Pulmonary artery endothelial cell (primary cell): Measurements from ENCODE around the gene HLA-E. TPM values are rescaled to one million over a fixed set of nuclear protein-coding genes. Genes with fewer than 3 reads are reported as not detected.
"Not testable (repeated sequence)": the region's sequence is repeated elsewhere in the genome, so short reads cannot be mapped to it uniquely, and the experiment has no call there.

ENCODE experiments used
- DNase-seq: peaks from one replicate; pipeline ENCODE4 v3.0.0-alpha.2; 2011; ENCODE audit warnings: low read depth, low spot score
- total RNA-seq: library from RNA; depleted of rRNA; stranded (reverse); fragments of >200 nt; gene quantifications from 2 replicates; pipeline ENCODE4 v1.2.3, GENCODE V29; 2014

Gene HLA-E
- 524 and 663 TPM in 2 replicates for total RNA-seq

- peak; percentile 99 for DNase-seq
These were observed at the start of gene HLA-E for GRCh38 chr6:30489081-30490025. HLA-E (plus strand) TSS chr6:30489509; CDS start chr6:30489532, 23 bp downstream.

DNA sequence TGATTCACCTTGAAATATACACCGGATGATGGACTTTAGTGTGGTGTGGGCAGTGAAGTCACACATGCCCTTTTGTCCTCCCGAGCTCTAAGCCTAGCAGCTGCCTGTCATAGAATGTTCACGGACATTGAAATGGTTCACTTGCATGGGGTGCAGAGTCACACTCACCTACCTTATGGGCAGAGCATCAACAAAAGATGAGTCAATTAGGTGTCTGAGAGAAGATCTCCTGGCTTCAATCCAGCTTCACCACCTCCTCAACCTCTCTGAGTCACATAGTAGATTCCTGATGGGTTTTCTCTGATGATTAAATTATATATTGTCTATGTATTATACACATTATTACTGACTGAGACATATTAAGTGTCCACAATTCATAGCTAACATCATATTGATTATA, 48.1 kb upstream of the HLA-E start:
- DNase-seq, result no peak

DNA sequence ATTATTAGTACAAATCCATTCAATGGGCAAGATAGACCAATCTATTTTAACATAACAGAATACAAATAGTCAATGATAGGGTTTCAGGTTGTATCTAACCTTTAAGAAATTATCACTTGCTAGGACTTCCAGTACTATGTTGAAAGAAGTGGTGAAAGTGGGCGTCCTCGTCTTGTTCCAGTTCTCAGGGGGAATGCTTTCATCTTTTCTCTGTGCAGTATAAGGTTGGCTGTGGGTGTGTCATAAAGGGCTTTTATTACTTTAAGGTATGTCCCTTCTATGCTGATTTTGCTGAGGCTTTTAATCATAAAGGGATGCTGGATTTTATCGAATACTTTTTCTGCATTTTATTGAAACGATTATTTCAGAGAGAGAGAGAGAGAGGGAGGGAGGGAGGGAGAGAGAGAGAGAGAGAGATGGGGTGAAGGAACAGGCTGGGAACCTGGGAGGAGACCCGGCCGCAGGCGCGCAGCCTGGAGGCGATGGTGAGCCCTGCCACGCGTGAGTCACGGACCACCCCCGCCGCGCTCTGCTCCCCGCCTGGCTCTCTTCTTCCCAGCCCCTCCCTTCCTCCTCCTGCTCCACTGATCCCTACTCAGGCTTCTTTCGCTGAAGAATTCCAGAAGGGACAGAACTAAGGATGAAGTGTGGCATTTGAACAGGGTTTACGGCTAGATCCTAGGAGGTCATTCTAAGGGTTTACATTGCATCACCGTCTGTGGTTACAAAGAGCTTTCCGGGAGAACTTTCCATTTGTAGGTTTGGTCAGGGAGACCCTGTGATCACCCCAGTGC, 45.5 kb upstream of the HLA-E start:
- DNase-seq, result no peak

DNA sequence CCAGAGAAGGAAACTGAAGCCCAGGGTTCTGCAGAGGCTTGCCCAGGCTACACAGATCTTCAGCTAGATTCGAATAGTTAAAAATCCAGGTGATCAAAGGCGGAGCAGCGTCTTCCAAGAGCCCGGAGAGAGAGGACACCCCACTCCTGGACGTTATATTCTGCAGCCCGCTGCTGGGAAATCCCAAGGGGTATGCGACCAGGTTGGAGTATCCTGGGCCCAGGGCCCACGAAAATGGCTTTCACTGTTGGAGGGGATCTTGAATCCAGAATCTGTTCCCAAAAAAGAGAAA, 44.9 kb upstream of the HLA-E start:
- no peak for DNase-seq

GRCh38 chr6:30446259-30446658, 43.0 kb upstream of the HLA-E start:
- no peak for DNase-seq

GRCh38 chr6:30447237-30447636, 42.1 kb upstream of the HLA-E start:
- DNase-seq, result no peak

DNA sequence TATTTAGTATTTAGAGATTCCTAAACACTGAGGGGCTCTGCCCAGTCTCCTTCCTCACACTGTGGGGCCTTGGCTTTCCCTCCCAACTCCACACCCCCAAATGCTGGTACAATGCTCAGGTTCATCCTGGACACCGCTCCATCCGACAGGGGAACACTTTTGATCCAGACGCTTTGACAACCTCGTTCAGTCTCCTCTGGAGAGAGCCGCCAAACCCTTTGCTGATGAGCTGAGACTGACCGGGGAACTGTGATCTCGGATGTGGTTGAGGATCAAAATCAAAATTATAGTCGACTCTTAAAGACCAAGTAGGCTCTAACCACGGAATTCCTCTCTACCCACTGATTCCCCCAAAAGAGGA, 38.8 kb upstream of the HLA-E start:
- DNase-seq, result no peak

DNA sequence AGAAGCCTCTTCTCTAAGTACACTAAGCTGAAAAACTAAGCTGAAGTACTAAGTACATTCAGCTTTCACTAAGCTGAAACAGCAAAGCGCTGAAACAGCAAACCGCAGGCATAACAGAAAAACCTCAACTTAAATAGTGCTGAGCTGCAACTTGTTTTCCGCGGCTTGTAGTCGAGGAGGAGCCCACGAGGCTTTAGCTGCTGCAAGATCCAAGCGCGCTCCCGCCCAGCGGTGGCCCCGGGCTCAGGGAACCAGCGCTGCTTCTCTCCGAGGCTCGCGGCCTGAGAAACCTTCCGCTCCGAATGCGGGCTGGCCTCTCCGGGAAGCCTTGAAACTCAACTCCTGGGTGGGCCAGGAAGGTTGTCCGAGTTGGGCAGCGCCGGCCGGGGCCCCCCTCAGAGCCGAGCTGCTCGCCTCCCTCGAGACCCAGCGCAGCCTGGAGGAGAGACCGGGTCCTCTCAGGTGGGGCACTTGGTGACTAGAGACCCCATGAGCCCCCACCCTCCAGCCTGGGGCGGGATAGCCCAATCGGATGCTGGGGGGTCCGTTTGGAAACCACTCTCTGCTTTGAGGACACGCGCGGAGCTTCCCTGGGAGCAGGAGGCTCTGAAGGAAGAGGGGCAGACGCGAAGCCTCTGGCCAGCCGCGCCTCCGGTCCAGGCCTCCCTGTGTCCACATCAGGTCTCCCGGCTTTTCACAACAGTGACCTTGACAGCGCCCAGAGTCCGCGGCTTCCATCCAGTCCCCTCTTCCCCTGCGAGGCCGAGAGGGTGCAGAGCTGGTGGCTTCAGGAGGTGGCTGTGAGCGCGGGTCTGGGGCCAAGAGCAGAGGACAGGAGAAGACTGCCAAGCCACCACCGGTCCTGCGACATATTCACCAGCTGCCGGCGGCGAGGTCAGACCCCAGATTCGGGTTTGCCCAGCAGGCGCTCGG, 38.1 kb upstream of the HLA-E start:
- DNase-seq, result no peak

- no peak for DNase-seq
These were observed 36.4 kb upstream of the HLA-E start for GRCh38 chr6:30452736-30453507.

DNA sequence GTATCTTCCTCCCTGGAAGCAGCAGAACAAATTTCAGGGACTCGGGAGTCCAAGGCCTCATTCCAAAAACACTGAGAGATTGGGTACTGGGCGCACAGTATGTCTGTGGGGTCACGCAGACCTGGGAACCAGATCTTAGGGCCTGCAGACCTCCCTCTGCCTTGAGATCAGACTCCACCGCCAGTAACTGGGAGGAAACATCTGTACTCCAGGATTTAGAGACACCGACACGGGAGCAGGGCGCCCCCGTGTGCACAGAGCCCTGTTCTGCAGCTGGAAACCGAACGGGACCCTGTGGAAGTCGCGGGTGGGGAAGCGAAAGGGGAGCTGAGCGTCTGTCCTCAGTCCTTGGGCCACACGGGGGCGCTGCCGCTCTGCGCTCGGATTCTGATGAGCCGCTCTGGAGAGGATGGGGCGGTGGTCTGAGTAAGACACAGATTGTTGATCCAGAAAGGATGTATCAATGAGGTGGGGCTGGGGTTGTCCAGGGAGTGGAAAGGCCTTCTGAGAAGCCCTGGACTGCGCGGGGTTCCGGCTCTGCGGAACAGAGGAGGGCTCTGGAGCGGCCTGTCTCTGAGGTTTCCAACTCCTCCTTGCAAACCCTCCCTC, 35.7 kb upstream of the HLA-E start:
- DNase-seq, result peak; percentile 56

- DNase-seq, result no peak
These were observed 30.2 kb upstream of the HLA-E start for GRCh38 chr6:30459145-30459544.

DNA sequence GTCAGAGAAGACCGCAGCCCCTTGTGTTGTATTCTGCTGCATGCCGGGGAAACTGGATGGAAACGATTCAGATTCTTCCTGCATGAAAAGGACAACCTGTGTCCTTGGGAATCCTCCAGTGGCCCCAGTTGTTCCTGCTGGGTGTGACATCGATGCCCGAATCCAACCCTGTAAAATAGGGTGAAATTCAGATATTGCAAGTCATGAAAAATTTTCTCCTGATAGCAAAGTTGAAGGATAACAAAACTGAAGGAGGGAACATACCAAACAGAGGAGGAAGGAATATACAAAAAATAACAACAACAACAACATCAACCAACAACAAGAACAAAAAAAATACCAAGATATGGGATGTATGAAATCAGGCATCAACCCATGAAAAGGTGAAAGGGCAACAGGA, 28.3 kb upstream of the HLA-E start:
- DNase-seq, result no peak

- DNase-seq, result no peak
These were observed 26.8 kb upstream of the HLA-E start for GRCh38 chr6:30462482-30462881.

DNA sequence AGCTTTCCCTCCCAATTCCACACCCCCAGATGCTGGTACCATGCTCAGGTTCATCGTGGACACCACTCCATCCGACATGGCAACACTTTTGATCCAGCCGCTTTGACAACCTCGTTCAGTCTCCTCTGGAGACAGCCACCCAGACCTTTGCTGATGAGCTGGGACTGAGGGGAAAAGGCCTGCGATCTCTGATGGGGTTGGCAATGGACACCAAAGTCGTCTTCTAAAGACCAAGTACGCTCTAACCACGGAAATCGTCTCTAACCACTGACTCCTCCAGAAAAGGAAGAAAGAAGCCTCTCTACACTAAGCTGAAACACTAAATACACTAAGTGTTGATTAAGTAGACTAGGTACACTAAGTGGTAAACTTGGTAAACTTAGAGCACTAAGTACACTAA, 26.1 kb upstream of the HLA-E start:
- no peak for DNase-seq

- no peak for DNase-seq
These were observed 25.4 kb upstream of the HLA-E start for GRCh38 chr6:30463651-30464618.

DNA sequence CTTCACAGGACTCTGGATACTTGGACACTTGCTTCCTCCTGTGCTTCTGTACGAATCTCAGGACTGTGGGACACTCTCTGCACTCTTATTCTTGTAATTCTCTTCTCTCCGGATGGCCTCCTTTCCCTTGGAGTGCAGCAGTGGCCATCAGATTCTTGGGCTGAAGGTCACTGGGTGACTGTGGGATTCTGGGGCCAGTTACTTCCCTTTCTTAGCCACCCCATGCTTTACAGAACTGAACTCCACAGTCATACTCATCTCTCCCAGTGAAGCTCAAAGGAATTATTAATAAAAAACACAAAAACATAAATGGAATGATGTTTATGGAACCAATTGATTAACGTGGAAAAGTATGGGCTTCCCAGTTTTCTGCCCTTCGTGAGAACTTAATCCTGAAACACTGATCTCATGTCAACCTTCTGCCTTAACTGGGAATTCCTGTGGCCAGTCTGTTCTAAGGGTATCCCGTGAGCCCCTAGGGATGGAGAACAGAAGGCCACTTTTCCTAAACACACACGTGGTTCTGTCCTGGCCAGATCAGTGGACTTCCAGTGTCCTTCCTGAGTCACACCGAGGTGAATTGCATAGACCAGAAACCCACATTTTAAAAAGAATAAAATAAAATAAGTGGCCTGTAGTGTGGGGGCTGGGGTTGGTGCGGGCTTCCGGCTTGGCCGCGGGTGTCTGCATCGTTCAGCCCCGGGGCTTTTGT, 23.6 kb upstream of the HLA-E start:
- DNase-seq, result no peak

- no peak for DNase-seq
These were observed 18.3 kb upstream of the HLA-E start for GRCh38 chr6:30470968-30471367.

DNA sequence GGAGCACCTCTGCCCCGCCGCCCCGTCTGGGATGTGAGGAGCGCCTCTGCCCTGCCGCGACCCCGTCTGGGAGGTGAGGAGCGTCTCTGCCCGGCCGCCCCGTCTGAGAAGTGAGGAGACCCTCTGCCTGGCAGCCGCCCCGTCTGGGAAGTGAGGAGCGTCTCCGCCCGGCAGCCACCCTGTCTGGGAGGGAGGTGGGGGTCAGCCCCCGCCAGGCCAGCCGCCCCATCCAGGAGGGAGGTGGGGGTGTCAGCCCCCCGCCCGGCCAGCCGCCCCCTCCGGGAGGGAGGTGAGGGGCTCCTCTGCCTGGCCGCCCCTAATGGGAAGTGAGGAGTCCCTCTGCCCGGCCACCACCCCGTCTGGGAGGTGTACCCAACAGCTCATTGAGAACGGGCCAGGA, 14.2 kb upstream of the HLA-E start:
- not testable (repeated sequence) for DNase-seq
